ENCODE data around the gene ZNF302.
"Not testable (repeated sequence)": the region's sequence is repeated elsewhere in the genome, so short reads cannot be mapped to it uniquely, and the experiment has no call there.

The ZNF302 gene

DNA sequence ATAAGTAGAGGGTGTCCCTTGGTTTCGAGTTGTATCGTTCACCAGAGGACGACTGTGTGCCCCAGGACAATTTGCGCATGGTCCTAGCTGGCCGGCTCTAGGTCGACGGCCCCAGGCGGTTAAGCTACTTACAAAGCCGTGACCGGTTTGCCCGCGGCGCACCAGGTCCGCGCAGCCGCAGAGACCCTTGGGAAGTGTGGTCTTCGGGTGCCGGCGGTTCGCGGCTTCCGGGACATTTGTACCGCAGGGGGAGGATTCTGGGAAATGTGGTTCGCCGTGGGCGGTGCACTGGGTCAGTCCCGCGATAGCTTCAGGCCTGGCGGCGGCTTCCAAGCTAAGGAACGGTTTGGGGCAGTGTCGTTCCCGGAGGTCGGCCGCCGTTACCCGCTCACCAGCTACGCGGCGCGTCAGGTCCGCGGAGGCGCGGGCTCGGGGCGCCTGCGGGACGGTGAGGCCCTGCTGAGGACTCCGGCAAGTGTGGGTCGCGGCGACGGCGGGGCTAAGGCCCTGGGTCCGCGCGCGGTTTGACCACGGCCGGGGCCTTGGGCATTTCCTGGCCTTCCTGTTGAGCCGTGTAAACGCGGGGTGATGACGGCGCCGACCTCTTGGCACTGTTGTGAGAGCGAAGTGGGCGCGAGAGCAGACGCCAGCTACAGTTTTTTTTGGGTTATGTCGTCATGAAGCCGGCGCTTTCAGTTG, at the start of gene ZNF302:
TSS of gene ZNF302 (plus strand) at position 293 of the 699 bp plus-strand sequence. CDS start 1,127 bp downstream, outside the sequence.
- DNase-seq (ENCODE audit: low spot score), result peak; percentile 98

DNA sequence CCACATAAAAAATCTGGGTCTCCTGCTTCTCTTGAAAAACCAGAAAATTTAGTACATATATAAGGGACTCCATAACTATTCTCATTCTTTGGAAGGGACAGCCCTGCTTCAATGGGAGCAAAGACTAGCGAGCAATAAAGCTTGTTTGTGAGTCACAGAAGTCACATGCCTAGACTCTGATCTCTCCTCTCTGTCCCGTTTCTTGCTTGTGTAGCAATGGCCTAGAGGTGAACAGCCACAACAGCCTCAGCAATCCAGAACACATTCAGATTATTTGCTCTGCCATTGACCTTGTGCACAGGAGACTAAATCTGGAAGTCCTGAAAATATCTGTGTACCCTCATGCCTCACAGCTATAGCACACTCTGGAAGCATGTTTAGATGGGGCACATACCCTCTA, 43.7 kb upstream of the ZNF302 start:
- no peak for DNase-seq (ENCODE audit: low spot score)

GRCh38 chr19:34639491-34640085, 37.9 kb upstream of the ZNF302 start:
- no peak for DNase-seq (ENCODE audit: low spot score)

- no peak for DNase-seq (ENCODE audit: low spot score)
Measured at GRCh38 chr19:34642241-34642640, 35.2 kb upstream of the ZNF302 start.

- no peak for DNase-seq (ENCODE audit: low spot score)
Measured at GRCh38 chr19:34644991-34645461, 32.5 kb upstream of the ZNF302 start.

DNA sequence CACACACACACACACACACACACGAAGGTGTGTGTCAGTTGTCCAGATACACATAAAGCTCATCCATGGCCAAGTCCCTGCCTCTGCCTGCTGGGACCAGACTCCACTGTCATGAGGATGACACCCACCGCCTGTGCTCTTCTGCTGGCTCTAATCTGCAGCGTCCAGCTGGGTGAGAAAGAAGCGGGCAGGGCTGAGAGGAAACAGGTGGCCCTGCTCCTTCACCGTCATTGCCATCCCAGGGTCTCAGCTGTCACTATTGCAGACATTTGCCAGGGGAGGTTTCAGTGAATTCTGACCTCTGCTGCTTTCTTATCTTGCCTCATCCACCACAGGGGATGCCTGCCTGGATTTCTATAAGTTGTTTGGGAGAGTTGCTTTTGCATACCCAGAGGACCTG, 31.9 kb upstream of the ZNF302 start:
- no peak for DNase-seq (ENCODE audit: low spot score)

DNA sequence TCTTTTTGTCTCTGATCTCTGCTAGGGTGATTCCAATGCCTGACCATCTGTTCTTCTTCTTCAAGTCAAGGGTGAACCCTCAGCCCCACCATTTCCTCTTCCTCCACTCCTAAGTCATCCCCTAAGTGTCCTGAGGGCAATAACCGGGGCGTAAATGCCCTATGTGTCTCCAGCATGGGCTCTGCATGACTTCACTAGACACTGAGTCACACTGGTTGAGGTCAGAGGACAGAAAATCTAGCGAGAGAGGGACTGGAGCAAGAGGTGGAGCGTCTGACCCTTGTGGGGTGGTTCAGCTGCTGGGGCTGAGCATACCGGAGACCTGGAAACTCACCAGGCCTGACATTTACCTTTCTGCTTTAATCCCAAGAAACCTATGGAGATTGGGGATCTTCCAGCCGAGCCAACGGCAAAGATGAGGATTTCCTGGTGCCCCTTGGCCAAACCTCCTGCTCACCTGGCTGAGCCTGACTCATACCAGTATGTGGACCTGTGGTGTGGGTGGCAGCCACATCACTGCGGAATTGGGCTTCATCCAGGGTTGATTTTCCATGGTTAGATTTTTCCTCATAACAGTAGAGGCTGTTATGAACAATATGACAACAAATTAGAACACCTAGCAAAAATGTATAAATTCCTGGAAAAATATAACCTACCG, 27.5 kb upstream of the ZNF302 start:
- DNase-seq (ENCODE audit: low spot score), result no peak

DNA sequence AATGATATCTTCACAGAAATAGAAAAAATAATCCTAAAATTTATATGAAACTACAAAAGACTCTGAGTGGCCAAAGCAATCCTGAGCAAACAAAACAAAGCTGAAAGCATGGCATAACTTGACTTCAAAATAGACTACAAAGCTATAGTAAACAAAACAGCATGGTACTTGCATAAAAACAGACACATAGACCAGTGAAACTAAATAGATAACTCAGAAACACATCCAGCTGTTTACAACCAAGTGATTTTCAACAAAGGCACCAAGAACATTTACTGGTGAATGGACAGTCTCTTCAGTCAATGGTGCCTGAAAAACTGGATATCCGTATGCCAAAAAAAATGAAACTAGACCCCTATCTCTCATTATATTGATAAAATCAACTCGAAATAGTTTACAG, 25.7 kb upstream of the ZNF302 start:
- no peak for DNase-seq (ENCODE audit: low spot score)

DNA sequence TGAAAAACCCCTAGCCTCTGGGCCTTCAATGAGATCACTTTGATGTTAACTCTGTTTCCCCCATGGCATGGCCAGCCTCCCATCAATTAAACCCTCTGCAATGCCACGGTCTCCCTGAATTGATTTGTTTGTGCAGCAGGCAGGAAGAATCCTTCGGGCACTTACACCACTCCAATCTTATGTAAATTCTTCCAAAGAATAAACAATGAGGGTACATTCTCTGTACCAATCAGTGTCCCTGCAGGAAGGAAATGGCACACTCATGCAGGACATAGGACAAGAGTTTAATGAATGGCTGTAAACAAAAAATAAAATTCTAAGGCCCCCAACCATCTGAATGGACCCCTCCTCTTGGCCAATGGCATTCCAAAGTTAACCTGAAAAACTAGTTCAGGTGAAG, 22.7 kb upstream of the ZNF302 start:
- no peak for DNase-seq (ENCODE audit: low spot score)

DNA sequence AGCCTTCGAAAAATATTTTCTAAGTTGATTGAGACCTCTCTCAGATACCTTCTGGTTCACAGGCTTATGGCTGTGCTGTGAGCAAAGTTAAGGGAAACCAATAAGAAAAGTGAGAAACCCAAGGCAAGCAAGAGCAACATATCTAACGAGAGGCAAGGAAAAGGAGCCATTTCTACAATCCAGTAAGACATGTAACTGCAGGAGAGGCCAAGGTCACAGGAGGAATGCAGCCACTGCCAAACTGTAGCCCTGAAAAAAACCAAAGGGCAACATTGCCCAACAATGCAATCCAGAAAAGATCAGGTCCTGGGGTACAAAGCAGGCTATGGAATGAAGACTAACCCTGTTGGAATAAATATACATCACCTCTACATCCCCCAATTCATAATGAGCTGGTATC, 21.8 kb upstream of the ZNF302 start:
- DNase-seq (ENCODE audit: low spot score), result no peak

GRCh38 chr19:34661357-34661756, 16.1 kb upstream of the ZNF302 start:
- DNase-seq (ENCODE audit: low spot score), result no peak

DNA sequence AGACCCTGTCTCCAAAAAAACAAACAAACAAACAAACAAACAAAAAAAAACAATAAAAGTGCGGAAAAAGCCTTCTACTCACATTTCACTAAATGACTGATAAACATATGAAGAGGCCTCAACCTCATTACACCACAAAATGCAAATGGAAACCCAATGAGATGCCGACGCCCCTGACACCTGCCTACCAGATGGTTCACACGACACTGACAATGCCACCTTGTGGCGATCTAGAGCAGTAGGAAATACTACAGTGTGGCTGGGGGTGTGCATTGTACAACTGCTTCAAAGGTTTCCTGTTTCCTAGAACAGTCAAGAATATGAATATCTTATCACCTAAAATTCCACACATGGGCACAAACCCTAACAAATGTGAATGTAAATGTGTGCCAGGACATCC, 14.6 kb upstream of the ZNF302 start:
- DNase-seq (ENCODE audit: low spot score), result no peak

DNA sequence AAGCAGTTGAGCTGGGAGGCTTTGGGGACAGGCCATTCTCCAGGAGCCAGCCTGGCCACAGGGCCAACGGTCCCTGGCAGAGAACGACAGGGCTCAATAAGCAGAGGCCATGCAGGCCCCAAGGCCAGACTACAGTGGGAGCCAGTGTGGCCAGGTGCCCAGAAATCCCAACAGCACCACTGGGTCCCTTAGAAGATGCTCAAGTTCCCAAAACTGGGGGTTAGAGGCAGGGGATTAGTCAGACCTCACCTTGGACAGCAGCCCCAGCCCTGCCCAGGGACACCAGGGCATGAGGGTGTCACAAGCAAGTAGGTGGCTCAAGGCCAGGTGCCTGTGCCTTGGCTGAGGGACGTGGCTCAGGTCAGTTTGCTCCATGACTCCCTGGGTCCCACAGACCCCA, 13.3 kb upstream of the ZNF302 start:
- DNase-seq (ENCODE audit: low spot score), result no peak

DNA sequence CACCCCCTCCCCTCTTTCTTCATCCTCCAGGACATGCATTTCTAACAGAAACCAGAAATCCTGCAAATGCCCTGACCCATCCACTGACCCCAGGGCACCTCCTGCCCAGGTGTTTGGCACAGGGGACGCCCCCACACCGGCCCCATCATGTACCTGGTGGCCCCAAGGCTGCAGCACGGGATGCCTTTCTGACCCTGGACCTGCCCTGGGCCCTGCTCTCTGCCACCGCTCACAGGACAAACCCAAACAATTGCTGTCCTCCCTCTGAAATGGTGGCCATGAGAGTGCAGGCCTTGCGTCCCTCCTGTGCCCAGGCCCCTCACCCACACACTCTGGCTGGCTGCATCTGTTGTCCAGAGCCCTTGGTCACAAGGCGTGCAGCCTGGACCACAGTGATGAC, 12.6 kb upstream of the ZNF302 start:
- no peak for DNase-seq (ENCODE audit: low spot score)

GRCh38 chr19:34665275-34665674, 12.2 kb upstream of the ZNF302 start:
- not testable (repeated sequence) for DNase-seq (ENCODE audit: low spot score)

GRCh38 chr19:34666200-34666957, 11.1 kb upstream of the ZNF302 start:
- no peak for DNase-seq (ENCODE audit: low spot score)

GRCh38 chr19:34666958-34667265, 10.6 kb upstream of the ZNF302 start:
- no peak for DNase-seq (ENCODE audit: low spot score)

GRCh38 chr19:34667349-34668076, 10.0 kb upstream of the ZNF302 start:
- no peak for DNase-seq (ENCODE audit: low spot score)

DNA sequence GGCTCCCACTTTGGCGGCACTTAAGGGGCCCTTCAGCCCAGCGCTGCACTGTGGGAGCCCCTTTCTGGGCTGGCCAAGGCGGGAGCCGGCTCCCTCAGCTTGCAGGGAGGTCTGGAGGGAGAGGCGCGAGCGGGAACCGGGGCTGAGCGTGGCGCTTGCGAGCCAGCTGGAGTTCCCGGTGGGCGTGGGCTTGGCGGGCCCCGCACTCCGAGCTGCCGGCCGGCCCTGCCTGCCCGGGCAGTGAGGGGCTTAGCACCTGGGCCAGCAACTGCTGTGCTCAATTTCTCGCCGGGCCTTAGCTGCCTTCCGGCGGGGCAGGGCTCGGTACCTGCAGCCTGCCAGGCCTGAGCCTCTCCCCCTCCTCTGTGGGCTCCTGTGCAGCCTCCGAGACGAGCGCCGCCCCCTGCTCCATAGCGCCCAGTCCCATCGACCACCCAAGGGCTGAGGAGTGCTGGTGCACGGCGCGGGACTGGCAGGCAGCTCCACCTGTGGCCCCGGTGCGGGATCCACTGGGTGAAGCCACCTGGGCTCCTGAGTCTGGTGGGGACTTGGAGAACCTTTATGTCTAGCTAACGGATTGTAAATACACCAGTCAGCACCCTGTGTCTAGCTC, 9.3 kb upstream of the ZNF302 start:
- DNase-seq (ENCODE audit: low spot score), result not testable (repeated sequence)

DNA sequence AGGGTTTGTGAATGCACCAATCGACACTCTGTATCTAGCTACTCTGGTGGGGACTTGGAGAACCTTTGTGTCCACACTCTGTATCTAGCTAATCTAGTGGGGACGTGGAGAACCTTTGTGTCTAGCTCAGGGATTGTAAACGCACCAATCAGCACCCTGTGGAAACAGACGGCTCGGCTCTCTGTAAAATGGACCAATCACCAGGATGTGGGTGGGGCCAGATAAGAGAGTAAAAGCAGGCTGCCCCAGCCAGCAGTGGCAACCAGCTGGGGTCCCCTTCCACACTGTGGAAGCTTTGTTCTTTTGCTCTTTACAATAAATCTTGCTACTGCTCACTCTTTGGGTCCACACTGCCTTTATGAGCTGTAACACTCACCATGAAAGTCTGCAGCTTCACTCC, 8.8 kb upstream of the ZNF302 start:
- not testable (repeated sequence) for DNase-seq (ENCODE audit: low spot score)

DNA sequence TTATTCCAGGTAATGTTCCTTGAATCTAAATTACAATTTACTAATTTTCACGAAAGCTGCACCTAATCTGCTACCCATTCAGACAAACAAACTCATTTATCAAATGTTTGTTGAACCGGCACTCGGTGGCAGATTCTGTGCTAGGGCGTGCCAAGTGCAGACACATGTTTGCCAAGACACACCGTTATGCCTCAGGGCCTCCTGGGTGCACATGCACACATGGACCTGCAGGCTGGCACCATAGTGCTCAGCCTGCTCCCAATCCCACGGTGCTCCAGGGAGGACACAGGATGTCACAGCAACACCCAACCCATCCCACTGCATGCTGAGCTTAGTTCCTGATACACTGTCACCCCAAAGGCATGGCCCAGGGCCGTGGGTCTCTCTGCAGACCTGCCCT, 8.2 kb upstream of the ZNF302 start:
- DNase-seq (ENCODE audit: low spot score), result no peak

GRCh38 chr19:34671972-34672371, 5.5 kb upstream of the ZNF302 start:
- no peak for DNase-seq (ENCODE audit: low spot score)
